Islet of Langerhans (tissue), 1 donor: Measurements from ENCODE around the gene CAP2.
"Not testable (repeated sequence)": the region's sequence is repeated elsewhere in the genome, so short reads cannot be mapped to it uniquely, and the experiment has no call there.

Experiments
- FAIRE-seq: peaks from one replicate; lab custom pipeline; 2011; peaks lifted over from hg19 to GRCh38; lab: Jason Lieb, UNC

Gene CAP2

DNA sequence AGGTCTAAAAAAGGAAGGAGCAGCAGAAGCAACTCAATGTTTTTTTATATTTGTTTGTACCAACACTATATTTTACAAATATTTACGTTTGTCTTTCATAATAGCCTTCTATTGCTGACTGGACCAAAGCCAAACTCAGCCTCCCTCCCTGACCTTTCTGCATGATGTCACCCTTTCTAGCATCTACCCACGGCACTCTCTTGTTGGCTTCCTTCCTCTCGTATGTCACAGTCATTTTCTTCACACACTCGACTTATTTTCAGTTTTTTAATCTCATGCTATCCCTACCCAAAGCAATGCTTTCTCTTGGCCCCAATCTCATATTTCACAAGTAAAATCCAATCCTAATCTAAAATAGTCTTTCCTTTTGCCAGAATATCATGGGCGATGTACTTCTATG, 190.4 kb downstream of the CAP2 start:
- FAIRE-seq: no peak

DNA sequence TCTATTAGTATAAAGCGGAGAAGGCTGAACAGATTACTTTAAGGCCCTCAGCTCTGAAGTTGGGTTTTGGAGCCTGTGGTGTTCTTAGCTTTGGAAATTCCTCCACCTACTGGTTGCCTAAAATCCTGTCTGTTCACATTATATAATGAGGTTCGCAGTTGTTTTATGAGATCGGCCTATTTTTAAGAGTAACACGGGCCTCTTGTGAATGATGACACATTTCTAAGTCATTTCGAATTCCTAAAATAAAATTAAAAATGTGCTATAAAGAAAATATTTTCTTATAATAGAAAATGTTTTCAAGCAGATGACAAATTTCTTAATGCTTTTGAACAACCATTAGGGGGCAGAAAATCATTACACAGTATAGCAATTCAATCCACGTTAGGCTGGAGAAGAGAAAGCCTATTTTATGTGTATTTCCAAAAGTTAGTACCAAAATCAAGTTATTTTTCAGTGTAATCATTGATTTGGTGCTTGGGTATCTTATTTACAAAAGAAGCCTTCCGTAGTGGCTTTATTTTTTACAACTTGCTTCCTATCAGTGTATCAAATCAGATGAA, 190.9 kb downstream of the CAP2 start:
- peak; percentile 95 for FAIRE-seq

GRCh38 chr6:17585766-17586490, 192.5 kb downstream of the CAP2 start:
- FAIRE-seq: no peak

DNA sequence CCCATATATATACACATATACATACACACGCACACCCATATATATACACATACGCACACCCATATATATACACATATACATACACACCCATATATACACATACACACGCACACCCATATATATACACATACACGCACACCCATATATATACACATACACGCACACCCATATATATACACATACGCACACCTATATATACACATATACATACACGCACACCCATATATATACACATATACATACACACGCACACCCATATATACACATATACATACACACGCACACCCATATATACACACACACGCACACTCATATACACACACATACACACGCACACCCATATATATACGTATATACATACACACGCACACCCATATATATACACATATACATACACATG, 193.2 kb downstream of the CAP2 start:
- FAIRE-seq: not testable (repeated sequence)

- no peak for FAIRE-seq
Observed at GRCh38 chr6:17588011-17588410, 194.6 kb downstream of the CAP2 start.

- peak; percentile 47 for FAIRE-seq
Observed at GRCh38 chr6:17589406-17590096, 196.2 kb downstream of the CAP2 start.

- no peak for FAIRE-seq
Observed at GRCh38 chr6:17591287-17591686, 197.9 kb downstream of the CAP2 start.

GRCh38 chr6:17593246-17593645, 199.9 kb downstream of the CAP2 start:
- no peak for FAIRE-seq

GRCh38 chr6:17596085-17596484, 202.7 kb downstream of the CAP2 start:
- FAIRE-seq: no peak

DNA sequence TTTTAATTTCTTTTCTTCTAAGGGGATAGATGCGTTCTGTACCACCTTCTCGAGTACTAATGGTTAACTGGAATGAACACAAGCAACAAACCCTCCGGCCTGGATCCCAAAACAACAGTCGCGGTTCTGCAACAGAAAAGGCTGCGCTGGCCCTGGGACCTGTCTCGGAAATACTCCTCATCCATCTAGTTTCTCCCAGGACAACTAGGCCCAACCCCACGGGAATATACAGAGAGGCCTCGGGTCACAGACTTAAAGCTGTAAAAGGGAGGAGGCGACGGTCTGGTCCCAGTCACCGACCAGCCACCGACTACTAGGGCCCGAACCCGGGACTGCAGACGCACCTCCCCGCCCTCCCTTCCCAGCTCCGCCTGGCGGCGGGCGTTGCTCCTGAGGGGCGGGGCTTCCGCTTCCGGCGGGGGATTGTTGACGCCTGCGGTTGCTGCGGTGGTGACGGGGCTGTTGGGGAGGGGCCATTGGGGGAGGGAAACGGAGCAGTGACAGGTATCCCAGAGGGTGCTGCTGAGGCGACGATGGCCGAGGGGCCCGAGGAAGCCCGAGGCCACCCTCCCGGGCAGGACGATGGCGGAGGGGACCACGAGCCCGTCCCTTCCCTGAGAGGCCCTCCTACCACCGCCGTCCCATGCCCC, 206.6 kb downstream of the CAP2 start, which contains the start of gene FAM8A1:
Gene FAM8A1 (plus strand): TSS at position 426 of the 650 bp plus-strand sequence. CDS start 108 bp downstream, at position 534.
- no peak for FAIRE-seq

- no peak for FAIRE-seq
Observed at GRCh38 chr6:17600527-17601385, 207.4 kb downstream of the CAP2 start.

GRCh38 chr6:17601386-17601703, 207.9 kb downstream of the CAP2 start:
- no peak for FAIRE-seq

DNA sequence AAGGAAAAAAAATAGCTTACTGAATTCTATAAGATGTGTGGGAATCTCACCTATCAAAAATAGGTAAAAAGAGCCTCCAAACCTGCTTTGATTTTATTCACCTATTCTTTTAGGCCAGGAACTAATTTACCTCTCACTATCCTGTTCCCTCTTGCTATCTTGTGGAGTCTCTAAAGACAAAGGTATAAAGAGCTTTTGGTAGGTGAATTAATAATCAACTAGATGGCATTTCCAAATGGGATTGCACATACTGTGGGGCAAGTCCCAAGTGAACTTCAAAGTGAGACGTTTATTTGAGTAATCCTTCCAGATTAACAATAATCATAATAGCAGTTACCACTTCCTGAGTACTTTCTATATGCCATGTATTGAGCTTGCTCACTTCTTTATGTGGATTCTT, 209.5 kb downstream of the CAP2 start:
- FAIRE-seq: no peak

GRCh38 chr6:17606606-17607005, 213.2 kb downstream of the CAP2 start:
- no peak for FAIRE-seq
